Activated effector memory CD4-positive, alpha-beta T cell treated with Interleukin-2 at 50 U/mL for 16 hours (primary cell): ENCODE measurements around the gene STX4.

Experiments used
- DNase-seq: peaks from one replicate; pipeline ENCODE4 v3.0.0-alpha.2; 2020

Gene STX4

DNA sequence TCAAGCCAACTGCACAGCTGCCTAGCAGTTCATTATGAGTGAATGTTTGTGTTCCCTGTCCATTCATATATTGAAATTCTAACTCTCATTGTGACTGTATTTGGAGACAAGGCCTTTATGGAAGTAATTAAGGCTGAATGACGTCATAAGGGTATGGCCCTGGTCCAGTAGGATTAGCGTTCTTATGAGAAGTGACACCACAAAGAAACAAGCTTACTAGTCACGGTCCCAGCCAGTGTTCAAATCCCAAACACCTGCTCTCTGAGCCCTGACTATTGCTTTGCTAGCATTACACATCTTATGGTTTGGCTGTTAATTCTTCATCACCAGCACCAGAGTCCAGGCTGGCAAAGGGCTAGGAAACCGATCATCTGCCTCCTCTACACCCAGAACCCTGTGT lies 38.5 kb downstream of the STX4 start:
- DNase-seq, result no peak

DNA sequence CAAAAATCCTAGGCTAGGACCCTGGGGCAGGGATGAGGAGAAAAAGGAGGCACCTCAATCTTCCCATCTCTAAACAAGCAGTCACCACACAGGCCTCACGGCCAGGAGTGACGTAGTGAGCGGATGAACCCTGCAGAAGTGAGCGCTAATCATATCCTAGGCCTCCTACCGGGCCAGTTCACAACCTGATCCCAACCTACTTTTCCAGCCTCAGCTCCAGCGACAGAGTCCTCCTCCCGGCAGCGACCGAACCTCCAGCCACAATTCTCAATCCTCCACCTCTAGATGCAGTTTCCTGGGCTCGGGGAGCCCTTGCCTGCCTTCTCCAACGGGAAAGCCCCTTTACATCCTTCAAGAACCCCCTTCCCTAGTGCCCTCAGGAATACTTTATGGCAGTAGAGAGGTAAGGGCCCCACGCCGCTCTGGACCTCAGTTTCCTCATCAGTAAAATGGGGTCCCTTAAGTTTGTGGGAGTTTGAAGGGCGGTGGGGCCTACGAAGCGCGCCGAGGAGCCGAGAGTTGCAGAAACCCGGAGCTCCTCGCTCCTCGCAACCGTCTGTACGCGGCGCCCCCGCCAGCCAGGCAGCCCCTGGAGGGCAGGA lies 39.3 kb downstream of the STX4 start:
- DNase-seq, result peak; percentile 16

DNA sequence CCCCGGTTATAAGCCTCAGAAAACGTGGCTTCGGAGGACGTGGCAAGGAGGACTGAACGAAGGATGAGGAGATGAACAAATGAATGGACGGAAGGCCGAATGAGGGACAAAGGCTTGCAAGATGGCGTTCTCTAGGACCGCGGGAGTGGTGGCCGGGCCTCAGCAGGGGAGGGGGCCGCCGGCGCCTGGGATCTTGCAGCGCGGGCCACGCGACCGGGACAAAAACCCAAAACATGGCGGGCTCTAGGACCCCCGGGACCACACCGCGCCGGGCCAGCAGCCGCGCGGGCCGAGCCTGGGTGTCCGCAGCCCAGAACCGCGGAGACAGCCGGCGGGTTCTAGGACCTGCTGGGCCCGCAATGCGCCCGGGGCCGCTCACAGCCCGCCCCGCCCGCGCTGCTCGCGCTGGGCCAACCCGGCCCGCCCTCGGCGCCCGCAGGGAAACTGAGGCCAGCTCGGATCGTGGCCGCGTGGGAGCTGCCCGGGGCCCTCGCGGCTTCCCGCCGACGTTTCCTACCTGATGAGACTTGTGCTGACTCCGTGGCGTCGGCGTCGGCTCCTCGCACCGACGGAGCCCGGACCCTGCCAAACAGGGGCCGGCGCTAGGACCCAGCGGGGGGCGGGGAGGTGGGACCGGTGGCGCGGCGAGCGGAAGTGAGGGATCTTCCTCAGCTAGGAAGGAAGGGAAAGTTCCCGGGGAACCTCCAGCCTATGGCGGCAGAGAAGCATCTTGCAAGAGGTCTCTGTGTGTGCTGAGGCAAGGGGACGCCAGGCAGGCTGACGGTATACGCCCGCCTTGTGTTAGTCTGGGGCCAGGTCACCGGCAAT lies 40.0 kb downstream of the STX4 start:
- DNase-seq, result peak; percentile 82

DNA sequence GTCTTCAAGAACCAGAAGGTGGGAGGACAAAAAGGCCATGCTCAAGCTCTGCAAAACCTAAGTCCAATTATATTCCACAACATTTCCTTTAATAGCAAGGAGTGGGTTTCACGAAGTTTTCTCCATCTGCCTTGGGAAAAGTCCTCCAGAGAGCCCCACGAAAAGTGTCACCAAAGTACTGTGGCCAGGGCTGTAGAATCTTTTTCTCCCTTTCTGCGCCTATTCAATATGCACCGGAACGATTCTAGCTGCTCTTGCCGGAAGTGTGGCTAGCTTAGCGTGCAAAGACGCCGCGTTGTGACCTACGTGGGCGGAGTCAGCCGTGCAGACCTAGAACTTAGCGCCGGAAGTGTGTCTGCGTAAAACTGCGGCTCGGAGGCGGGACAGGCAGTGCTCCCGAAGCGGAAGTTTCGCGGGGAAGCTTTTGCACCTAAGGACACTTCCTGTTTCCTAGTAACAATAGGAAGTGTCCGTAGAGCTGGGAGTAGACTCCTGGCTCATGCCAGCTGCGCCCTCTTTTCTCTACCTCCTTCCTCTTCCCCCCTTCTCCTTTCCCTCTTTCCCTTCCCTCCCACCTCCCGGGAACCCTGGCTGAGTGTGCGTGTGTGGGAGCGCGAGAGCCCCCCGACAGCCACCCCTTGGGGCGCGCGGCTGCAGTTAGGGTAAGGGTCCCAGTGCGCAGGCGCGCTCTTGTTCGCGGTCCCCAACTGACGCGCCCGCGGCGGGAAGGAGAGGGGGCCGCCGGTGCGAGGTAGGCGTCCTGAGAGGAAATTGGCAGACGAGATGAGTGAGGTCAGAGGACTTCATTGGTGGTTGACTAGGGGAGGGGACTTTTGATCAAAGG lies 40.8 kb downstream of the STX4 start, which contains the start of the genes ZNF646 and ZNF668:
TSS of gene ZNF646 (plus strand) at position 453 of the 844 bp plus-strand sequence. CDS start 1,903 bp downstream, outside the sequence.
TSS of gene ZNF668 (minus strand) at position 271 of the 844 bp plus-strand sequence. CDS start 9,781 bp downstream, outside the sequence.
- DNase-seq, result peak; percentile 96

DNA sequence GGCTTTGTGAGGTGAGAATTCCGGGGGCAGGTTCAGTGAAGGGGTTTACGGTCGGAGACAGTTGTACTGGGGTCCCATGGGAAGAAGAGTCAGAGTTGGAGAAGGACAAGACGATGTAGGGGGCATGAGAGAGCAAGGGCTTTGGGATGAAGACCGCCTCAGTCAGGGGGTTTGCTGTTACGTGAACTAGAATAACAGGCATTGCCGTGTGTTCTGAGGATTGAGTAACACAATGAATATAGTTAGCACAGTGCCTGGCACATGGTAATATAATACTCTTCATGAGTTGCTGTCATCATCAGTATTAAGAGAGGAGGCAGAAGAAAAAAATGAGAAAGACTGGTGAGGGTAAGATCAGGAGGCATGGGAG lies 41.4 kb downstream of the STX4 start:
- no peak for DNase-seq

DNA sequence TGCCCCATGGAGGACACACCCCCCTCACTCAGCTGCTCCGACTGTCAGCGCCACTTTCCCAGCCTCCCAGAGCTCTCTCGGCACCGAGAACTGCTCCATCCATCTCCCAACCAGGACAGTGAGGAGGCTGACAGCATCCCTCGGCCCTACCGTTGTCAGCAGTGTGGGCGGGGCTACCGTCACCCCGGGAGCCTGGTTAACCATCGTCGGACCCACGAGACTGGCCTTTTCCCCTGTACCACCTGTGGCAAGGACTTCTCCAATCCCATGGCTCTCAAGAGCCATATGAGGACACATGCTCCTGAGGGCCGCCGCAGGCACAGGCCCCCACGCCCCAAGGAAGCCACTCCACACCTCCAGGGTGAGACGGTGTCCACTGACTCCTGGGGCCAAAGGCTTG lies 43.0 kb downstream of the STX4 start:
- no peak for DNase-seq

DNA sequence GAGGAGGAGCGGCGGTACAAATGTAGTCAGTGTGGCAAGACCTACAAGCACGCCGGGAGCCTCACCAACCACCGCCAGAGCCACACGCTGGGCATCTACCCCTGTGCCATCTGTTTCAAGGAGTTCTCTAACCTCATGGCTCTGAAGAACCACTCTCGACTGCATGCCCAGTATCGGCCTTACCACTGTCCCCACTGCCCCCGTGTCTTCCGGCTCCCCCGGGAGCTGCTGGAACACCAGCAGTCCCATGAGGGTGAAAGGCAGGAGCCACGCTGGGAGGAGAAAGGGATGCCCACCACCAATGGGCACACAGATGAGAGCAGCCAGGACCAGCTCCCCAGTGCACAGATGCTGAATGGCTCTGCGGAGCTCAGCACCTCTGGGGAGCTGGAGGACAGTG lies 43.7 kb downstream of the STX4 start:
- DNase-seq, result no peak

DNA sequence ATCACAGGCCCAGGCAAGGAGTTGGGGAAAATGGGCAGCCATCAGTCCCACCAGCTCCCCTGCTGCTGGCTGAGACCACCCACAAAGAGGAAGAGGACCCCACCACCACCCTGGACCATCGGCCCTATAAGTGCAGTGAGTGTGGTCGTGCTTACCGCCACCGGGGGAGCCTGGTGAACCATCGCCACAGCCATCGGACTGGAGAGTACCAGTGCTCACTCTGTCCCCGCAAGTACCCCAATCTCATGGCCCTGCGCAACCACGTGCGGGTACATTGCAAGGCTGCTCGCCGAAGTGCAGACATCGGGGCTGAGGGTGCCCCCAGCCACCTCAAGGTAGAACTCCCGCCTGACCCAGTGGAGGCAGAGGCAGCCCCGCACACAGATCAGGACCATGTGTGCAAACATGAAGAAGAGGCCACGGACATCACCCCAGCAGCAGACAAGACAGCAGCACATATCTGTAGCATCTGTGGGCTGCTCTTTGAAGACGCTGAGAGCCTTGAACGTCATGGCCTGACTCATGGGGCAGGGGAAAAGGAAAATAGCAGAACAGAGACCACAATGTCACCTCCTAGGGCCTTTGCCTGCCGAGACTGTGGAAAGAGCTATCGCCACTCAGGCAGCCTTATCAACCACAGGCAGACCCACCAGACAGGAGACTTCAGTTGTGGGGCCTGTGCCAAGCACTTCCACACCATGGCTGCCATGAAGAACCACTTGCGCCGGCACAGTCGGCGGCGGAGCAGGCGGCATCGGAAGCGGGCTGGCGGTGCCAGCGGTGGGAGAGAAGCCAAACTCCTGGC lies 44.4 kb downstream of the STX4 start:
- DNase-seq, result no peak

DNA sequence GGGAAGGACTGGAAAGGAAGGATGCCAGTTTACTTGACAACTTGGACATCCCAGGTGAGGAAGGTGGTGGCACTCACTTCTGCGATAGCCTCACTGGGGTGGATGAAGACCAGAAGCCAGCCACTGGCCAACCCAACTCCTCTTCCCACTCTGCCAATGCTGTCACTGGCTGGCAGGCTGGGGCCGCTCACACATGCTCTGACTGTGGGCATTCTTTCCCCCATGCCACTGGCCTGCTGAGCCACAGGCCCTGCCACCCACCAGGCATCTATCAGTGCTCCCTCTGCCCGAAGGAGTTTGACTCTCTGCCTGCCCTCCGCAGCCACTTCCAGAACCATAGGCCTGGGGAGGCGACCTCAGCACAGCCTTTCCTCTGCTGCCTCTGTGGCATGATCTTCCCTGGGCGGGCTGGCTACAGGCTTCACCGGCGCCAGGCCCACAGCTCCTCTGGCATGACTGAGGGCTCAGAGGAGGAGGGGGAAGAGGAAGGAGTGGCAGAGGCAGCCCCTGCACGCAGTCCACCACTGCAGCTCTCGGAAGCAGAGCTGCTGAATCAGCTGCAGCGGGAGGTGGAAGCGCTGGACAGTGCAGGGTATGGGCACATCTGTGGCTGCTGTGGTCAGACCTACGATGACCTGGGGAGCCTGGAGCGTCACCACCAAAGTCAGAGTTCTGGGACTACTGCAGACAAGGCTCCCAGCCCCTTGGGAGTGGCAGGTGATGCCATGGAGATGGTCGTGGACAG lies 45.4 kb downstream of the STX4 start:
- no peak for DNase-seq

DNA sequence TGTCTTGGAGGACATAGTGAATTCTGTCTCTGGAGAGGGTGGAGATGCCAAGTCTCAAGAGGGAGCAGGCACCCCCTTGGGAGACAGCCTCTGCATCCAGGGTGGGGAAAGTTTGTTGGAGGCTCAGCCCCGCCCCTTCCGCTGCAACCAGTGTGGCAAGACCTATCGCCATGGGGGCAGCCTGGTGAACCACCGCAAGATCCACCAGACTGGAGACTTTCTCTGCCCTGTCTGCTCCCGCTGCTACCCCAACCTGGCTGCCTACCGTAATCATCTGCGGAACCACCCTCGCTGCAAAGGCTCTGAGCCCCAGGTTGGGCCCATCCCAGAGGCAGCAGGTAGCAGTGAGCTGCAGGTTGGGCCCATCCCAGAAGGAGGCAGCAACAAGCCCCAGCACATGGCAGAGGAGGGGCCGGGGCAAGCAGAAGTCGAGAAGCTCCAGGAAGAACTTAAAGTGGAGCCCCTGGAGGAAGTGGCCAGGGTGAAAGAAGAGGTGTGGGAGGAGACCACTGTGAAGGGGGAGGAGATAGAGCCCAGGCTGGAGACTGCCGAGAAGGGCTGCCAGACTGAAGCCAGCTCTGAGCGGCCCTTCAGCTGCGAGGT lies 46.1 kb downstream of the STX4 start:
- no peak for DNase-seq

DNA sequence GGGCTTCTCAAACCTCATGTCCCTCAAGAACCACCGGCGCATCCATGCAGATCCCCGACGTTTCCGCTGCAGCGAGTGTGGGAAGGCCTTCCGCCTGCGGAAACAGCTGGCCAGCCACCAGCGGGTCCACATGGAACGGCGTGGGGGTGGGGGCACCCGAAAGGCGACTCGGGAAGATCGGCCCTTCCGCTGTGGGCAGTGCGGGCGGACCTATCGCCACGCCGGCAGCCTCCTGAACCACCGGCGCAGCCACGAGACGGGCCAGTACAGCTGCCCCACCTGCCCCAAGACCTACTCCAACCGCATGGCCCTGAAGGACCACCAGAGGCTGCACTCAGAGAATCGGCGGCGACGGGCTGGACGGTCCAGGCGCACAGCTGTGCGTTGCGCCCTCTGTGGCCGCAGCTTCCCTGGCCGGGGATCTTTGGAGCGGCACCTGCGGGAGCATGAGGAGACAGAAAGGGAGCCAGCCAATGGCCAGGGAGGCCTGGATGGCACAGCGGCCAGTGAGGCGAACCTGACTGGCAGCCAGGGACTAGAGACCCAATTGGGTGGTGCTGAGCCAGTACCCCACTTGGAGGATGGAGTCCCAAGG lies 46.8 kb downstream of the STX4 start:
- DNase-seq, result no peak

DNA sequence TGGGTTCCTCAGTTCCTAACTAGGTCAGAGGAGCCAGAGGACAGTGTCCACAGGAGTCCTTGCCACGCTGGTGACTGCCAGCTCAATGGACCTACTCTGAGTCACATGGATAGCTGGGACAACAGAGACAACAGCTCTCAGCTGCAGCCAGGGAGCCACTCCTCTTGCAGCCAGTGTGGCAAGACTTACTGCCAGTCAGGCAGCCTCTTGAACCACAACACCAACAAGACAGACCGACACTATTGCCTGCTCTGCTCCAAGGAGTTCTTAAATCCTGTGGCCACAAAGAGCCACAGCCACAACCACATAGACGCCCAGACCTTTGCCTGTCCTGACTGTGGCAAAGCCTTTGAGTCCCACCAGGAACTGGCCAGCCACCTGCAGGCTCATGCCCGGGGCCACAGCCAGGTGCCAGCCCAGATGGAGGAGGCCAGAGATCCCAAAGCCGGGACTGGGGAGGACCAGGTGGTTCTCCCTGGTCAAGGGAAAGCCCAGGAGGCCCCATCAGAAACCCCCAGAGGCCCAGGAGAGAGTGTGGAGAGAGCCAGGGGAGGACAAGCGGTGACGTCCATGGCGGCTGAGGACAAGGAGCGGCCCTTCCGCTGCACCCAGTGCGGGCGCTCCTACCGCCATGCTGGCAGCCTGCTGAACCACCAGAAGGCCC lies 47.5 kb downstream of the STX4 start:
- DNase-seq, result no peak

DNA sequence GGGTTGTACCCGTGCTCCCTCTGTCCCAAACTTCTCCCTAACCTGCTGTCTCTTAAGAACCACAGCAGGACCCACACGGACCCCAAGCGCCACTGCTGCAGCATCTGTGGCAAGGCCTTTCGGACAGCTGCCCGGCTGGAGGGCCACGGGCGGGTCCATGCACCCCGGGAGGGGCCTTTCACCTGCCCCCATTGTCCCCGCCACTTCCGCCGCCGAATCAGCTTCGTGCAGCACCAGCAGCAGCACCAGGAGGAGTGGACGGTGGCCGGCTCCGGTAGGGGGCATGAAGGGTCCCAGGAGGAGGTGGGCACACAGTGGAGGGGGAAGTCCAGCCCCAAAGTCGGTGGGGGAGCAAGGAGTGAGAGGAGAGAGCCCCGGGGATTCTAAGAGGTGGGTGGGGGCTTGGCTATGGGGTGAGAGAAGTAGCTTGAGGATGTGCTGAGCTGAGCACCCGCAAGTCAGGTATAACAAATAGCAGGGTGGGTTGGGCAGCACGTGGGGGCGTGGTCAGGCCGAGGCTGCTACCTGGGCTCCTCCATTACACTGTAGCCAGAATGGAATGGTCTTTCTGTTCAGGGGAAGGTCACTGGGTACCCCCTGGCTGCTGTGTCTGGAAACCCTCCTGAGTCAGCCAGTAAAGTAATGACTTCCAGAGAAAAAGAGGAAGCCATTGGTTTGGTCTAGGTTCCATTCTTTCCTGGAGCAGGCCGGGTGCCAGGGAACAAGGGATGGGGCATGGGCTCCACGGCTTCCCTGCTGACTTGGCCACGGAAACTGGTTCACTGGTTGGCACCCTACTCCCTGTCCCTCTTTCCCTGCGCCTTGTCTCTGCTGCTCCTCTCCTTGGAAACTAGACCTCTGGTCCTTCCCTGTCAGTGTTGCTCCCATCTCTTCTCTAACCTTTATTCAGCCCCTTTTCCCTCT lies 48.3 kb downstream of the STX4 start:
- DNase-seq, result no peak

DNA sequence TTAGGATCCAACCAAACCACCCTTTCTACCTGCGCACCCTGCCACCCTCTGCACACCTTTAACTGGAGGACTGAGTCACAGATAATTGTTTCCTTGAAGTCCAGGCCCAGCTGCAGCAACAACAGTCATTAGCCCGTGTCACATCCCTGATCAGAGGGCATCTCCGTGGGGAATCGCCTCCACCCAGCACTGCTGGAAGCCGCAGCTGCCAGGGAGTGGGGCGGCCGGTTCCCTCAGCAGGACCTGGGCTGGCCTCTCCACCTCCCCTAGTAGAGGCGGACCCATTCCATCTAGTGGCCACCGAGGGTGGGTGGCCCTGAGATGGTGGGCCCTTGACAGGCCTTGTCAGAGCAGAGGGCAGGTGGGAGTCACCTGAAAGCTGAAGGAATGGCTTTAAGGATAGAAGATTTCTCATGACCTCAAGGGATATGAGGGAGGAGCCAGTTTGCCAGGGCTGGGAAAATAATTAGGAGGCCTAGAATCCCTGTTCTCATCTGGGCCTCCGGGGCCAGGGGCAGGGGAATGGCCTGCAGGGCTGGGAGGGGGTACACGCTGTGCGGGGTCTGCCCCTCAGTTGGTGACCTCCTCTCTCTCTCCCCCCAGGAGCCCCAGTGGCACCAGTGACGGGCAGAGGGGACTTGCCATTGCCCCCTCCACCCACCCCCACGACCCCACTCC lies 49.1 kb downstream of the STX4 start:
- DNase-seq, result no peak

DNA sequence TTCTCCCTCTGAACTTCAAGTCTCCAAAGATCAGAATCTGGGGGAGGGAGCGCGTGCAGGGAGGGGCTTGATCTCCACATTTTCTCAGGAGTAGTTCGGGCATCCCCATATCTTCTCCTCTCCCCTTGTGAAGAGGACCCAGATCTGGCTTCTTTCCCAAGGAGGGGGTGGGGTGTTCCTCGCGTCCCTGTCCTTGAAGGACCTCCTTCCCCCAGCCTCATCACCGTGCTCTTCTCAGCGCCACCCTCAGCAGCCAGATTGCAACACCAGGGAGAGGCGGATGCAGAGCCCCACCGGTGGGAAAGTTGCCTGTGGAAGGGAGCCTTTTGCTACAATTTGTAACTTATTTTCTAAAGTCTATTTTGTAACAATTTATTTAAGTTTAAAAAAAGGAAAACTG lies 49.7 kb downstream of the STX4 start:
- DNase-seq, result no peak

DNA sequence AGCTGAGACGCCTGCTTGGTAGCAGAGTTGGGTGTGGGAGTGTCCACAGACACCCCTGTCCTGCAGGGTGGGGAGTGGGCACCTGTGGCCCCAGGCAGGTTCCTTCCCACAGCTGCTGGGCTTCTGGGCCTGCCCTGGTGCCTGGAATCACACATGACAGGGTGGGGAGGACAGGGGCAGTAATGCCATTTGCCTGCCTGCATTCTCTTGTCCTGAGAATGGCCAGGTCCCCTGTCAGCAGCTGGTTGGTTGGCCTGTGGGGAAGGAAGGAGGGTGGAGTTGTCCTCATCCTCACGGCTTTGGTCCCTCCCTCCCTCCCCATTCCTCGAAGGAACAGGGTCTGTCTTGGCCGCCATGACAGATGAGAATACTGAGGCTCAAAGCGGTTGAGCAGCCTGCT lies 50.2 kb downstream of the STX4 start:
- DNase-seq, result no peak

DNA sequence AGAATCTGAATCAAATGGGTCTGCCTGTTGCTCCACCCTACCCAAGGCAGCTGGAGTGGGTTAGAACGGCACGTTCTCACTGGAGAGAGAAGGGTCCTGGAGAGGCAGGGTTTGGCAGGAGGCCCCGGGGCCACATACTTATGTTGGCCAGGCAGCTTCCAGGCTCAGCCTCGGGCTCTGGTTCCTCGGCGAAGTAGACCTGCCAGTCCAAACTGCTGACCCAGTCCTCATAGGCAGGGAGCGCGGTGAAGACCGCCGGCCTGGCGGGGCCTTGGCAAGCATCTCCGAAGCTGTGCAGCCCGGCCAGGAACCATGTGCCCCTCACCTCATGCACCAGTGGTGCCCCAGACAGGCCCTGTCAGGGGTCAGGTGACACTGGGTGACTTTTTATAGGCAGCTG lies 50.6 kb downstream of the STX4 start:
- DNase-seq, result no peak

DNA sequence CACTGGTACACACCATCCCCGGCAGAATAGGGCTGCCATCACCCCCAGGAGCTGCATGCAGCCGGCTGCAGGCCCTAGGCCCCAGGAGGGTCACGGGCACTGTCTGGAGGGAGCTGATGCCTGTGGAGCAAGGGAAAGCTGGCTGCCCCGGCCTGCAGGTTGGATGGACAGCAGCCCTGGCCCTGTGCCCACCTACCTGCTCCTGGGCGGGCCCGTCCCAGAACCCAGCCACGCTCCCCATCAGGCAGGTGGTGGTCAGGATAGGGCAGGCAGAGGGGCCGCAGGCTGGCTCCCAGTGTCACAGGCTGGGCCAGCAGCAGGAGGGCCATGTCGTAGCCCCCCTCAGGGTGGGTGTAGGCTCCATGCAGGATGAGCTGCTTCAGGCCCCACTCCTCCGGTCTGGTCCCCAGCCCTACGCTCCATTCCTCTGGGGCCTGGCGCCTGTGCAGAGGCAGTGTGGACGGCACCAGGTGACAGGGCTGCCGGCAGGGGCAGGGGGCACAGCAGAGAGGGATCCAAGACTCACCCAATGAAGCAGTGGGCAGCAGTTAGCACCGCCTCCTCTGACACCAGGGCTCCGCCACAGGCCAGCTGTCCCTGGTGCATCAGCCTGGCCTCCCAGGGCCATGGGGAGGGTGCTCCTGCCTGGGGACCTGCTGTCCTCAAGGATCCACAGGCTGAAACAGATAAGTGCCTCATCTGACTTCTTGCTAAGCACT lies 51.4 kb downstream of the STX4 start:
- DNase-seq, result no peak
